Measurements from ENCODE around the gene DEFB132. TPM values are rescaled to one million over a fixed set of nuclear protein-coding genes. Genes with fewer than 3 reads are reported as not detected.
"Not testable (repeated sequence)": the region's sequence is repeated elsewhere in the genome, so short reads cannot be mapped to it uniquely, and the experiment has no call there.

The DEFB132 gene
- total and polyA plus RNA-seq, 4 donors: not detected

GRCh38 chr20:226958-227357 lies 30.6 kb upstream of the DEFB132 start, which contains the start of gene DEFB129:
Gene DEFB129 (plus strand): TSS chr20:227258. CDS start chr20:227289, 31 bp downstream.
- H3K9me3 ChIP-seq (ENCODE audit: control insufficient read depth, insufficient read depth, low read length): no peaks in the 10 kb centered on the region
- 75% methylated on average over 2 of the region's 3 CpGs for WGBS (ENCODE audit: insufficient coverage)
- H3K27ac ChIP-seq (ENCODE audit: low read depth, low read length): no peak within 1 kb of the TSS
- H3K4me3 ChIP-seq (ENCODE audit: low read depth, low read length): no peak within 1 kb of the TSS
- no peaks in the 10 kb centered on the region for H3K36me3 ChIP-seq (ENCODE audit: control insufficient read depth, insufficient read depth, low read length)
- H3K27me3 ChIP-seq (ENCODE audit: control insufficient read depth, insufficient read depth, low read length): peaks cover 2% of the 10 kb centered on the region
- no peaks in the 10 kb centered on the region for H3K4me1 ChIP-seq (ENCODE audit: control insufficient read depth, insufficient read depth, low read length)
- no peak for DNase-seq (ENCODE audit: low read depth in 4 of 6, low spot score in 6 of 6)

GRCh38 chr20:227439-228105 lies 30.0 kb upstream of the DEFB132 start:
- Histone ChIP-seq H3K4me3 (ENCODE audit: low read depth, low read length) (no peak overlapping the region), H3K27me3 (ENCODE audit: control insufficient read depth, insufficient read depth, low read length) (peaks cover 2% of the 10 kb centered on the region), H3K4me1 (ENCODE audit: control insufficient read depth, insufficient read depth, low read length) (no peaks in the 10 kb centered on the region), H3K9me3 (ENCODE audit: control insufficient read depth, insufficient read depth, low read length) (no peaks in the 10 kb centered on the region), H3K27ac (ENCODE audit: low read depth, low read length) (no peak overlapping the region), H3K36me3 (ENCODE audit: control insufficient read depth, insufficient read depth, low read length) (no peaks in the 10 kb centered on the region)
- WGBS (ENCODE audit: insufficient coverage): no CpG with 5 or more reads among the region's 3 CpGs
- no peak for DNase-seq (ENCODE audit: low read depth in 4 of 6, low spot score in 6 of 6)

GRCh38 chr20:235891-236290 lies 21.6 kb upstream of the DEFB132 start:
- H3K27me3 ChIP-seq (ENCODE audit: control insufficient read depth, insufficient read depth, low read length): no peaks in the 10 kb centered on the region
- peak in 2 of 6 donors; percentile 14 to 48 for DNase-seq (ENCODE audit: low read depth in 4 of 6, low spot score in 6 of 6)
- H3K9me3 ChIP-seq (ENCODE audit: control insufficient read depth, insufficient read depth, low read length): no peaks in the 10 kb centered on the region
- H3K4me1 ChIP-seq (ENCODE audit: control insufficient read depth, insufficient read depth, low read length): no peaks in the 10 kb centered on the region
- no peaks in the 10 kb centered on the region for H3K36me3 ChIP-seq (ENCODE audit: control insufficient read depth, insufficient read depth, low read length)
- H3K4me3 ChIP-seq (ENCODE audit: low read depth, low read length): no peak overlapping the region
- H3K27ac ChIP-seq (ENCODE audit: low read depth, low read length): no peak overlapping the region
- WGBS (ENCODE audit: insufficient coverage): 83% methylated on average over 1 of the region's 1 CpG

GRCh38 chr20:237489-237888 lies 20.0 kb upstream of the DEFB132 start:
- Histone ChIP-seq H3K27me3 (ENCODE audit: control insufficient read depth, insufficient read depth, low read length) (no peaks in the 10 kb centered on the region), H3K9me3 (ENCODE audit: control insufficient read depth, insufficient read depth, low read length) (no peaks in the 10 kb centered on the region), H3K4me1 (ENCODE audit: control insufficient read depth, insufficient read depth, low read length) (no peaks in the 10 kb centered on the region), H3K27ac (ENCODE audit: low read depth, low read length) (no peak overlapping the region), H3K4me3 (ENCODE audit: low read depth, low read length) (no peak overlapping the region), H3K36me3 (ENCODE audit: control insufficient read depth, insufficient read depth, low read length) (no peaks in the 10 kb centered on the region)
- DNase-seq (ENCODE audit: low read depth in 4 of 6, low spot score in 6 of 6): no peak
- WGBS (ENCODE audit: insufficient coverage): 35% methylated on average over 2 of the region's 4 CpGs

- DNase-seq (ENCODE audit: low read depth in 4 of 6, low spot score in 6 of 6): no peak
- H3K4me1 ChIP-seq (ENCODE audit: control insufficient read depth, insufficient read depth, low read length): no peaks in the 10 kb centered on the region
- H3K4me3 ChIP-seq (ENCODE audit: low read depth, low read length): no peak overlapping the region
- H3K36me3 ChIP-seq (ENCODE audit: control insufficient read depth, insufficient read depth, low read length): no peaks in the 10 kb centered on the region
- no peaks in the 10 kb centered on the region for H3K9me3 ChIP-seq (ENCODE audit: control insufficient read depth, insufficient read depth, low read length)
- no peak overlapping the region for H3K27ac ChIP-seq (ENCODE audit: low read depth, low read length)
- no CpG with 5 or more reads among the region's 3 CpGs for WGBS (ENCODE audit: insufficient coverage)
- peaks cover 1% of the 10 kb centered on the region for H3K27me3 ChIP-seq (ENCODE audit: control insufficient read depth, insufficient read depth, low read length)
Observed at GRCh38 chr20:237929-238328, 19.6 kb upstream of the DEFB132 start.

- H3K27ac ChIP-seq (ENCODE audit: low read depth, low read length): no peak overlapping the region
- WGBS (ENCODE audit: insufficient coverage): no CpG with 5 or more reads among the region's 2 CpGs
- no peak overlapping the region for H3K4me3 ChIP-seq (ENCODE audit: low read depth, low read length)
- no peak for DNase-seq (ENCODE audit: low read depth in 4 of 6, low spot score in 6 of 6)
- H3K9me3 ChIP-seq (ENCODE audit: control insufficient read depth, insufficient read depth, low read length): no peaks in the 10 kb centered on the region
- H3K27me3 ChIP-seq (ENCODE audit: control insufficient read depth, insufficient read depth, low read length): peaks cover 2% of the 10 kb centered on the region
- H3K36me3 ChIP-seq (ENCODE audit: control insufficient read depth, insufficient read depth, low read length): no peaks in the 10 kb centered on the region
- H3K4me1 ChIP-seq (ENCODE audit: control insufficient read depth, insufficient read depth, low read length): no peaks in the 10 kb centered on the region
Observed at GRCh38 chr20:242905-243304, 14.6 kb upstream of the DEFB132 start.

- Histone ChIP-seq H3K4me3 (ENCODE audit: low read depth, low read length) (no peak overlapping the region), H3K27me3 (ENCODE audit: control insufficient read depth, insufficient read depth, low read length) (no peaks in the 10 kb centered on the region)
- WGBS (ENCODE audit: insufficient coverage): no CpG with 5 or more reads among the region's 2 CpGs
Observed at GRCh38 chr20:251354-251753, 6.2 kb upstream of the DEFB132 start.

GRCh38 chr20:252801-253200 lies 4.7 kb upstream of the DEFB132 start:
- WGBS (ENCODE audit: insufficient coverage): no CpG with 5 or more reads among the region's 2 CpGs

More at GRCh38 chr20:251354-251753, 6.2 kb upstream of the DEFB132 start:
- H3K27ac ChIP-seq (ENCODE audit: low read depth, low read length): no peak overlapping the region
- H3K4me1 ChIP-seq (ENCODE audit: control insufficient read depth, insufficient read depth, low read length): no peaks in the 10 kb centered on the region
- H3K9me3 ChIP-seq (ENCODE audit: control insufficient read depth, insufficient read depth, low read length): no peaks in the 10 kb centered on the region
- no peaks in the 10 kb centered on the region for H3K36me3 ChIP-seq (ENCODE audit: control insufficient read depth, insufficient read depth, low read length)
- DNase-seq (ENCODE audit: low read depth in 4 of 6, low spot score in 6 of 6): no peak

GRCh38 chr20:253447-253846 lies 4.1 kb upstream of the DEFB132 start:
- DNase-seq (ENCODE audit: low read depth in 4 of 6, low spot score in 6 of 6); H3K27me3 ChIP-seq (ENCODE audit: control insufficient read depth, insufficient read depth, low read length); H3K36me3 ChIP-seq (ENCODE audit: control insufficient read depth, insufficient read depth, low read length); H3K27ac ChIP-seq (ENCODE audit: low read depth, low read length); H3K4me3 ChIP-seq (ENCODE audit: low read depth, low read length); H3K9me3 ChIP-seq (ENCODE audit: control insufficient read depth, insufficient read depth, low read length); H3K4me1 ChIP-seq (ENCODE audit: control insufficient read depth, insufficient read depth, low read length): not testable (repeated sequence)
- 73% methylated on average over 3 of the region's 6 CpGs for WGBS (ENCODE audit: insufficient coverage)

More at GRCh38 chr20:252801-253200, 4.7 kb upstream of the DEFB132 start:
- Histone ChIP-seq H3K9me3 (ENCODE audit: control insufficient read depth, insufficient read depth, low read length) (no peaks in the 10 kb centered on the region), H3K4me3 (ENCODE audit: low read depth, low read length) (no peak overlapping the region), H3K27ac (ENCODE audit: low read depth, low read length) (no peak overlapping the region), H3K36me3 (ENCODE audit: control insufficient read depth, insufficient read depth, low read length) (no peaks in the 10 kb centered on the region), H3K4me1 (ENCODE audit: control insufficient read depth, insufficient read depth, low read length) (no peaks in the 10 kb centered on the region), H3K27me3 (ENCODE audit: control insufficient read depth, insufficient read depth, low read length) (no peaks in the 10 kb centered on the region)
- DNase-seq (ENCODE audit: low read depth in 4 of 6, low spot score in 6 of 6): no peak

- 42% methylated on average over 3 of the region's 4 CpGs for WGBS (ENCODE audit: insufficient coverage)
- H3K27ac ChIP-seq (ENCODE audit: low read depth, low read length): no peak overlapping the region
- DNase-seq (ENCODE audit: low read depth in 4 of 6, low spot score in 6 of 6): no peak
- H3K4me3 ChIP-seq (ENCODE audit: low read depth, low read length): no peak overlapping the region
- no peaks in the 10 kb centered on the region for H3K36me3 ChIP-seq (ENCODE audit: control insufficient read depth, insufficient read depth, low read length)
- no peaks in the 10 kb centered on the region for H3K27me3 ChIP-seq (ENCODE audit: control insufficient read depth, insufficient read depth, low read length)
- H3K9me3 ChIP-seq (ENCODE audit: control insufficient read depth, insufficient read depth, low read length): no peaks in the 10 kb centered on the region
- H3K4me1 ChIP-seq (ENCODE audit: control insufficient read depth, insufficient read depth, low read length): no peaks in the 10 kb centered on the region
Observed at GRCh38 chr20:258269-258858, 840 bp downstream of the DEFB132 start.

Measured in spinal cord (tissue), 10 donors.